Measurements from ENCODE around the gene AP4B1. TPM values are rescaled to one million over a fixed set of nuclear protein-coding genes. Genes with fewer than 3 reads are reported as not detected.
"Not testable (repeated sequence)": the region's sequence is repeated elsewhere in the genome, so short reads cannot be mapped to it uniquely, and the experiment has no call there.

Gene AP4B1
- total RNA-seq = 10 to 100 TPM; 58.9 to 71.6 TPM

DNA sequence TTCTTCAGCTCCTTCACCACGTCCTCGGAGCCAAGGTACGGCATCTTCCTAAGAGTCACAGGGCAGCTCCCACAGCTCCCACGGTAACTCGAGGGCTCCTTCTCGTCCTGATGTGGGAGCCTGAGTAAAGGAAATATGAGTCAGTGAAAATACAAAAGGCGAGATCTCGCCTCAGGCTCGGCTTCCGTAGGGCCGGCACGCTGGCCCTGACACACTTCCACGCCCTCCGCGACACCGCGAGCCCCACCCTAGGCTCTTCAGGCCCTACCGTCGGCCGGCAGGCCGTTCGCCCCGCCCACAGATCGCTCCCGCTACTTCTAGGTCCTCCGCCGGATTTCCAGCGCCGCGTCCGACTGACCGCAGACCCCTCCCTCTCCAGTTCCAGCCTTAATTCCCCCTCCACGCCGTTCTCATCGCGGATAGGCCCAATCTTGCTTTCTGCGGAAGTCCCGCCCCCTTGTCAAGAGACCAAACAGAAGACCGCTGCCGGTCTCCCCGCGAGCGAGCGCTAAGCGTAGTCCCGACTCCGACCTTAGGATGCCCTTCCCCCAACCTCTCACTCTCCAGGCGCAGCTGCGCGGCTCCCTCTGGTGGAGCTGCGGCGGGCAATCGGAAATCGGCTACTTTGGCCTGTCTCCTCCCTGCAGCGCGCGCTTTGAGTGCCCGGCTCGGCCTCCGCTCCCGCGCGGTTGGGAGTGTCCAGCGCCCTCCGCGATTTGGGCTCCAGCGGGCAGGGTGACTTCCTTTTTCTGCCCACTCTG is at the start of gene AP4B1, which contains the start of gene DCLRE1B:
AP4B1 (minus strand) TSS at position 126 of the 761 bp plus-strand sequence; CDS start at position 44, 82 bp downstream.
DCLRE1B (plus strand) TSS at position 653 of the 761 bp plus-strand sequence. CDS start 261 bp downstream, outside the sequence.
- H3K36me3 Mint-ChIP-seq = peaks cover 35 to 52% of the 10 kb centered on the region in 2 donors
- ATAC-seq (peak; percentile 89 to 92), DNase-seq (ENCODE audit: low spot score in 2 of 2) (peak; percentile 96 to 99)
- no peaks in the 10 kb centered on the region for H3K9me3 Mint-ChIP-seq
- peak within 1 kb of the TSS; percentile 92 to 99 for H3K27ac Mint-ChIP-seq

DNA sequence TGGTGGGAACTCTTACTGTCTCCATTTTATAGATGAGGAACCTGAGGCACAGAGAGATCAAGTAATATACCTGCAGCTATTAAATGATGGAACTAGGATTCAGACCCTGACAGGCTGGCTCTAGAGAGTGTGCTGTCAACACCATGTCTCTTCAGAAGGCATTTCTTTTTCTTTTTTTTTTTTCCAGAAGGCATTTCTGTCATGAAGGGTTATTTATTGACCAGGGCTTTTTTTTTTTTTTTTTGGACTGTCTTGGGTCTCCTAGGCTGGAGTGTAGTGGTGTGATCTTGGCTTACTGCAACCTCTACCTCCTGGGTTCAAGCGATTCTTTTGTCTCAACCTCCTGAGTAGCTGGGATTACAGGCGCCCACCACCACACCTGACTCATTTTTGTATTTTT is 47.1 kb upstream of the AP4B1 start:
- ATAC-seq (no peak), DNase-seq (ENCODE audit: low spot score in 2 of 2) (no peak)
- Mint-ChIP-seq H3K9me3 (no peaks in the 10 kb centered on the region), H3K36me3 (peaks cover 5 to 26% of the 10 kb centered on the region in 2 donors), H3K27ac (no peak overlapping the region)

DNA sequence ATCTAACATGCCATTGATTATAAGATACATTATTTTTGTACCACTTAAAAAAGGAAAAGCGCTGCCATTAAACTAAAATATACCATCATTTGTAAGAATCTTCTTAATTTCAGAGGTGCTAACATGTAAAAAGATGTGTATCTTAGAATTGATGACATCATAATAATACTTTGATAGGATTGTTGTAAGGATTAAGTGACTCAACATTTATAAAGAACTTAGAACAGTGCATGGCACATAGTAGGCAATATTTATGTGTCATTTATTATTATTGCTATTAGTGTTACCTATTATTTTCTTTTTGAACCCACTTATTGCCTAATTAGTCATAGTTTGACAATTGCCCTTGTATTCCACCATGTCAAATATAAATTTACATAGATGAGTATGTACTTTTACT is 46.3 kb upstream of the AP4B1 start:
- H3K36me3 Mint-ChIP-seq = peaks cover 5 to 20% of the 10 kb centered on the region in 2 donors
- DNase-seq (ENCODE audit: low spot score in 2 of 2) = no peak
- ATAC-seq = peak in 1 of 2 donors; percentile 32
- no peaks in the 10 kb centered on the region for H3K9me3 Mint-ChIP-seq
- H3K27ac Mint-ChIP-seq = no peak overlapping the region

DNA sequence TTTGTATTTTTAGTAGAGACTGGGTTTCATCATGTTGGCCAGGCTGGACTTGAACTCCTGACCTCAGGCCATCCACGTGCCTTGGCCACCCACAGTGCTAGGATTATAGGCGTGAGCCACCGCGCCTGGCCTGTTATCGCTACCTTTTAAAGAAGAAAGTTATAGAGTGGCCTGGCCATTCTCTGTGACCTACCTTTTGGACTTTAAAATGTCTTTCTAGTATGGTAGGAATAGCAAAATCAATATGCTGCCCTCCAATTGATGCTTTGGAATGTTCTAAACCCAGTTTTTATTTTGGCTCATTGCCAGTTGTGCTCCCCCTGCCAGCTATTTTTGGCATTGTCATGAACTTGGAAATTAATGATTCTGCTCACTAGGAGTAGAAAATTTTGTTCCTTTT is 44.4 kb upstream of the AP4B1 start:
- ATAC-seq (no peak), DNase-seq (ENCODE audit: low spot score in 2 of 2) (no peak)
- Mint-ChIP-seq H3K9me3 (no peaks in the 10 kb centered on the region), H3K36me3 (peaks cover 4 to 24% of the 10 kb centered on the region in 2 donors), H3K27ac (peak overlapping the region; percentile 84 to 87)

DNA sequence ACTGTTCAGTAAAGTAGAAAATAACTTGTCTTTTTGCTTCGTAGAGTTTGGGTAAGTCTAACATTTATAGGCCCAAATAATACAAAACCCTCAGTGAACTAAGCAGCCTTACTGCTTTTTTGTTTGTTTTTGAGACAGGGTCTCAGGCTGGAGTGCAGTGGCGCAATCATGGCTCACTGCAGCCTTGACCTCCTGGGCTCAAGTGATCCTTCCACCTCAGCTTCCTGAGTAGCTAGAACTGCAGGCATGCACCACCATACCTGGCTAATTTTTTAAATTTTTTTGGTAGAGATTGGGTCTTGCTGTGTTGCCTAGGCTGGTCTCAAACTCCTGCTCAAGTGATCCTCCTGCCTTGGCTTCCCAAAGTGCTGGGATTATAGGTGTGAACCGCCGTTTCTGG is 43.6 kb upstream of the AP4B1 start:
- ATAC-seq; DNase-seq (ENCODE audit: low spot score in 2 of 2); H3K9me3 Mint-ChIP-seq: not testable (repeated sequence)
- peaks cover 7 to 27% of the 10 kb centered on the region in 2 donors for H3K36me3 Mint-ChIP-seq
- H3K27ac Mint-ChIP-seq = peak overlapping the region; percentile 84 to 87

DNA sequence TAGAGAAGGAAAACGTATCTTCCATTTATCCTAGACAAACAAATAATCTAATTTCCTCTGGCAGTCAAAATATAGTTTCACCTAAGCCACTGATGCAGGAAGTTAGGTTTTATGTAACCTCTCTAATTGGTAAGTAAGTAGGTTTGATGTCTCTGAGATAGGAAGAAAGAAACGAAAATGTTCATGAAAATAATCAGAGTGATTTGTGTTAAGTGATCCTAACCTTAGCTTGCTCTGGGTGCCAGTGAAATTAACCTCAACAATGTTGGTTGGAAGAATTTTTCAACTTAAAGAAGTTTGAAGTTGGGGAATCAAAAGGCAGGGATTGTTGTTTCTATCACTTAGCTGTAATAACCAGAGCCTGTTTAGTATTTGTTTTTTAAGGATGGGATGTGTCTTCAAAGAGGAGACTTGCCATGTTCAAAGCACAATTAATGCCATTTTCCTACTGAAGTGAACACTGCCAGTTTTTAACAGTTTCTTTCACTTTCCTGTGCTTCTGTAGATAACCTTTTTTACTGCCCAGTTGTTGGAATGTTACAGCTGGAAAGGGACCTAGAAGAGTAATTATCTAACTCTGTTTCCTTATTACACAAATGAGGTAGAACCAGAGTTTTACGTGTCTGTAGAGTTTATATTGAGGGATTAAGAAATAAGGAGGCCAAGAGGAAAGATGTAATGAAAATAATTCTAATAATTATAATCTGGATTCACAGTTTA is 42.9 kb upstream of the AP4B1 start:
- DNase-seq (ENCODE audit: low spot score in 2 of 2) = no peak
- H3K9me3 Mint-ChIP-seq = peaks cover 0 to 3% of the 10 kb centered on the region in 2 donors
- peak; percentile 15 to 32 for ATAC-seq
- H3K27ac Mint-ChIP-seq = peak overlapping the region; percentile 81 to 87
- H3K36me3 Mint-ChIP-seq = peaks cover 8 to 30% of the 10 kb centered on the region in 2 donors

DNA sequence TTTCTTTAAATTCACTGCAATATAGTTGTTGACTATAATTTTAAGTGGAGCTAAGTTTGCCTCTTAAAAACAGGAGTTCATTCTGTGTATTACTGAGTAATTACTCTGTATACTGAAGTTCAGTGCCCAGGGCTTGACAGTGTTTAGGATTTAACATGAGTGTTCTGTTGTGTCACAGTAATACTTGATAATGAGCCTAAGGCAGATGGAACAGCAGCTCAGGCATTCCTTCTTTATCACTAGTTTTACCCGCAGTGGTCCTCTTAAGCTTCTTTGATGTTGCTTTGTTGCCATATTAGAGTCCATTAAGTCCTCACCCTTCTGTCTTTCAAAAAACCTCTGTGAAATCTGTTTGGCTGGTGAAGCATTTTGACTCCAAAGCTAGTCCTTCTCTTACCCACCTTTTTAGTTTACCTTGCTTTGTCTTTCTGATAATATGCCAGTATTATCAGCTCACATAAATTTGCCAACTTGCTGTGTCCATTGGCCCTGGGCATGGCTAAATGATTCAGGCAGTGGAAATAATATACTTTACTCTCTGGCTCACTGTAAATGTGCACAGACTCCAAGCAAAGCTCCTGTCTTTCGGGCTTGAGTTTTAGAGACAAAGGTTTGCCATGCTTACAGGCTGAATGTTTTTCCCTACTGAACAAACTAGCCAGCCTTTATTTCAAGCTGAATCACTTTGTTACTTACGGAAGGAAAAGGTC is 42.2 kb upstream of the AP4B1 start:
- peaks cover 0 to 3% of the 10 kb centered on the region in 2 donors for H3K9me3 Mint-ChIP-seq
- H3K27ac Mint-ChIP-seq = peak overlapping the region in 1 of 2 donors; percentile 87
- DNase-seq (ENCODE audit: low spot score in 2 of 2) (no peak), ATAC-seq (peak; percentile 42 to 63)
- peaks cover 8 to 30% of the 10 kb centered on the region in 2 donors for H3K36me3 Mint-ChIP-seq

DNA sequence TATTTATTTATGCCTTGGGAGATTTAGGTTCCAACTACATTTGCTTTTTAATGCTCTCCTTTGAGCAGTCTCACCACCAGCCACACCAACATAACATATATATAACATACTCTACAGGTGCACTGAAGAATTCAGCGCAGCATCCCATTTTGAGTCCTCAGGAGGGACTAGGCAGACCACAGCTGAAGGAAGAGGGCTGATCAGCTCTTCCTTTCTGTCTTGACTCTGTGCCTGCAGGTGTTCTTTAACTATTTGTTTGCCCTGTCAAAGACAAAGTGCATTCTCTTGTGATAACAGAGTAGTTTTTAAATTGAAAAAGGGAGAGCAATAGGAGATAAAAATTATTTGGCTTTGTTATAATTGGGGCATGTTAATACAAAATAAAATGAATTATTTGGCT is 41.5 kb upstream of the AP4B1 start:
- peak in 1 of 2 donors; percentile 54 for ATAC-seq
- peak overlapping the region; percentile 69 to 87 for H3K27ac Mint-ChIP-seq
- peaks cover 8 to 24% of the 10 kb centered on the region in 2 donors for H3K36me3 Mint-ChIP-seq
- DNase-seq (ENCODE audit: low spot score in 2 of 2) = no peak
- H3K9me3 Mint-ChIP-seq = peaks cover 0 to 3% of the 10 kb centered on the region in 2 donors

DNA sequence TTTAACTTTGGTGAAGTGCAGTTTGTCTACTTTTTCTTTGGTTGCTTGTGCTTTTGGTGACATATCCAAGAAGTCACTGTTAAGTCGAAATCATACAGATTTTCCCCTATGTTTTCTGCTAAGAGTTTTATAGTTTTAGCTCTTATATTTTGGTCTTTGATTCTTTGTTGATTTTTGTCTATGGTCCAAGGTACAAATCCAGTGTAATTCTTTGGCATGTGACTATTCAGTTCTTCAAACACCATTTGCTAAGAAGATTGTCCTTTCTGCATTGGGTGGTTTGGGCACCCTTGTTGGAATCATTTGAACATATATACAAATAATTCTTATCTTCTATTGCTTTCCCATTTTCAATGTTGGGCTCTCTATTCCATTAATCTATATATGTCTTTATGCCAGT is 40.7 kb upstream of the AP4B1 start:
- ATAC-seq (no peak), DNase-seq (ENCODE audit: low spot score in 2 of 2) (no peak)
- H3K27ac Mint-ChIP-seq = no peak overlapping the region
- peaks cover 11 to 29% of the 10 kb centered on the region in 2 donors for H3K36me3 Mint-ChIP-seq
- peaks cover 0 to 3% of the 10 kb centered on the region in 2 donors for H3K9me3 Mint-ChIP-seq

DNA sequence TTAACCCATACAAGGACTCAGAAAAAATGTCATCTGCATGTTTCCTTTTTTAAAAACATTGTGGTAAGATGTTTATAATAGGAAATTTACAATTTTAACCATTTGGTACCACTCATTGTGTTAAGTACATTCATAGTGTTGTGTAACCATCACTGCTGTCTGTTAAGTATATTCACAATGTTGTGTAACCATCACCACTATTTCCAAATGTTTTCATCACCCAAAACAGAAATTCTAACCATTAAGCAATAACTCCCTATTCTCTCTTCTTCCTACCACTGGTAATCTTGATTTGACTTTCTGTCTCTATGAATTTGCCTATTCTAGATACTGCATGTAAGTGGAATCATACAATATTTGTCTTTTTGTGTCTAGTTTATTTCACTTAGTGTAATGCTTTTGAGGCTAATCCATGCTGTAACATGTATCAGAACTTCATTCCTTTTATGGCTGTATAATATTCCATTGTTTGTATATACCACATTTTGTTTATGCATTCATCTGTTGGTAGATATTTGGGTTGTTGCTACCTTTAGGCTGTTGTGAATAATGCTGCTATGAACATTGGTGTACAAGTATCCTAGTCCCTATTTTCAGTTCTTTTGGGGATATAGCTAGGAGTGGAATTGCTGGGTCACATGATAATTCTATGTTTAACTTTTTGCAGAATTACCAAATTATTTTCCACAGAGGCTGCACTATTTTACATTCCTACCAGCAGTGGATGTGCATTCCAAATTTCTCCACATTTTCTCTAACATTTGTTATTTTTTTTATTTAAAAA is 38.6 kb upstream of the AP4B1 start:
- peaks cover 13 to 25% of the 10 kb centered on the region in 2 donors for H3K36me3 Mint-ChIP-seq
- ATAC-seq = no peak
- H3K27ac Mint-ChIP-seq = peak overlapping the region in 1 of 2 donors; percentile 2
- peaks cover 0 to 3% of the 10 kb centered on the region in 2 donors for H3K9me3 Mint-ChIP-seq
- no peak for DNase-seq (ENCODE audit: low spot score in 2 of 2)

DNA sequence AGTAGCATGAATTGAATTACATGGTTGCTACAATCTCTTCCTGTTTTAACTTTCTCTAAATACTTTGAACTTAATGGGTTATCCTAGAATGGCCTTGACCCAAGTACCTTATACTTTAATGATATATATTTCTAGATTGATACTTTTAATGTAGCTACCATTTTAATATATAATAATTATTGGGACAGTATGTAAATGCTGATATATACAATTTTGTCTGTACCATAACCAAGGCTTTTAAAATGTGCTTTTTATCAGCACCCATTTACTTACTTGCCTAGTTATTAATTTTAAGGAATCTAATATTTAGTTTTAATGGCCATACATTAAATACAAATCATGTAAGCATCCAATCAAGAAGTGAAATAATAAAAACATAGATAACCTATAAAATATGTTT is 37.9 kb upstream of the AP4B1 start:
- H3K9me3 Mint-ChIP-seq = peaks cover 0 to 3% of the 10 kb centered on the region in 2 donors
- ATAC-seq = no peak
- H3K27ac Mint-ChIP-seq = no peak overlapping the region
- no peak for DNase-seq (ENCODE audit: low spot score in 2 of 2)
- peaks cover 13 to 27% of the 10 kb centered on the region in 2 donors for H3K36me3 Mint-ChIP-seq

DNA sequence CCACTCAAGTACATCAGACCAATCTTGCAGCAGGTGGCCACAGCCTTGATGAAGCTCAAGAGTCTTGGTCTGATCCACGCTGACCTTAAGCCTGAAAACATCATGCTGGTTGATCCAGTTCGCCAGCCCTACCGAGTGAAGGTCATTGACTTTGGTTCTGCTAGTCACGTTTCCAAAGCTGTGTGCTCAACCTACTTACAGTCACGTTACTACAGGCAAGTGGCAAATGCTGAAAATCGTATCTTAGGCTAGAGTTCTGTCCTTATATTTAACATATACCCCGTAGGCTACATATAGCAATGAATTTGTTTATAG is 36.6 kb upstream of the AP4B1 start:
- peak overlapping the region; percentile 17 to 88 for H3K27ac Mint-ChIP-seq
- H3K36me3 Mint-ChIP-seq = peaks cover 13 to 32% of the 10 kb centered on the region in 2 donors
- no peak for DNase-seq (ENCODE audit: low spot score in 2 of 2)
- ATAC-seq = peak in 1 of 2 donors; percentile 12
- H3K9me3 Mint-ChIP-seq = peaks cover 0 to 3% of the 10 kb centered on the region in 2 donors

DNA sequence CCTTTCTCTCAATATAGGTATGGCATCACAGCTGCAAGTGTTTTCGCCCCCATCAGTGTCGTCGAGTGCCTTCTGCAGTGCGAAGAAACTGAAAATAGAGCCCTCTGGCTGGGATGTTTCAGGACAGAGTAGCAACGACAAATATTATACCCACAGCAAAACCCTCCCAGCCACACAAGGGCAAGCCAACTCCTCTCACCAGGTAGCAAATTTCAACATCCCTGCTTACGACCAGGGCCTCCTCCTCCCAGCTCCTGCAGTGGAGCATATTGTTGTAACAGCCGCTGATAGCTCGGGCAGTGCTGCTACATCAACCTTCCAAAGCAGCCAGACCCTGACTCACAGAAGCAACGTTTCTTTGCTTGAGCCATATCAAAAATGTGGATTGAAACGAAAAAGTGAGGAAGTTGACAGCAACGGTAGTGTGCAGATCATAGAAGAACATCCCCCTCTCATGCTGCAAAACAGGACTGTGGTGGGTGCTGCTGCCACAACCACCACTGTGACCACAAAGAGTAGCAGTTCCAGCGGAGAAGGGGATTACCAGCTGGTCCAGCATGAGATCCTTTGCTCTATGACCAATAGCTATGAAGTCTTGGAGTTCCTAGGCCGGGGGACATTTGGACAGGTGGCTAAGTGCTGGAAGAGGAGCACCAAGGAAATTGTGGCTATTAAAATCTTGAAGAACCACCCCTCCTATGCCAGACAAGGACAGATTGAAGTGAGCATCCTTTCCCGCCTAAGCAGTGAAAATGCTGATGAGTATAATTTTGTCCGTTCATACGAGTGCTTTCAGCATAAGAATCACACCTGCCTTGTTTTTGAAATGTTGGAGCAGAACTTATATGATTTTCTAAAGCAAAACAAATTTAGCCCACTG is 36.0 kb upstream of the AP4B1 start:
- Mint-ChIP-seq H3K27ac (peak overlapping the region; percentile 88 to 96), H3K9me3 (peaks cover 0 to 3% of the 10 kb centered on the region in 2 donors), H3K36me3 (peaks cover 13 to 32% of the 10 kb centered on the region in 2 donors)
- DNase-seq (ENCODE audit: low spot score in 2 of 2) = peak; percentile 54 to 77
- peak; percentile 71 to 92 for ATAC-seq

DNA sequence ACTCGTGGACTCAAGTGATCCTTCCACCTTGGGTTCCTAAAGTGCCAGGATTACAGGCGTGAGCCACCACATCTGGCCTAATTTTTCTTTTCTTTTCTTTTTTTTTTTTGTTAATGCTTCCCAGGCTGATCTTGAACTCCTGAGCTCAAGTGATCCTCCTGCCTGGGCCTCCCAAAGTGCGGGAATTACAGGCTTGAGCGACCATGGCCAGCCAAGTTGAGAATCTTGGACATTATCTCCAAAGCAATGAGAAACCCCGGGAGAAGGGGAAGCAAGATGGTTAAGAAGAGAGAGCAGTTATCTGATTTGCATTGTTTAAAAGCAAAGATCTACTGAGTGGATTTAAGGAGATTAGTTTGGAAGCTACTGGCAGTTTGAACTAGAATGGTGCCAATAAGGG is 33.6 kb upstream of the AP4B1 start:
- Mint-ChIP-seq H3K36me3 (peaks cover 6 to 18% of the 10 kb centered on the region in 2 donors), H3K27ac (peak overlapping the region; percentile 19 to 29), H3K9me3 (peaks cover 0 to 1% of the 10 kb centered on the region in 2 donors)
- no peak for DNase-seq (ENCODE audit: low spot score in 2 of 2)
- no peak for ATAC-seq

DNA sequence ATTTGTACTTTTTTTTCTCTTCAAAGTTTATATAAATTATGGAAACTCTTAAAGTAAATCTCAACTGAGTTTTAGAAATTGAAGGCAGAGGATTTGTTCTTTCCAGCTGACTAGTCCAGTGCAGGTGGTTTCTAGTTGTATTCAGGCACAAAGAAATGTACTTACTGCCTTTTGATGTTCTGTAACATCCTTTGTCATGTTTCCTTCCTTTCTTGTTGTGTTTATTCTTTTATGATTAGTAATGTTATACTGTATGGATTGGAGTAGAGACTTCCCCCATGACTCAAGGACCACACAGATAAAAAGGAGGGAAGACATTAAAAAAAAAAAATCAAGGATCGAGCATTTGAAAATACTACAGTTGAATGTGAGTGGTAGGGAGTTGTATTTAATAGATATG is 32.5 kb upstream of the AP4B1 start:
- DNase-seq (ENCODE audit: low spot score in 2 of 2) (no peak), ATAC-seq (no peak)
- peak overlapping the region; percentile 7 to 29 for H3K27ac Mint-ChIP-seq
- peaks cover 5 to 14% of the 10 kb centered on the region in 2 donors for H3K36me3 Mint-ChIP-seq
- H3K9me3 Mint-ChIP-seq = no peaks in the 10 kb centered on the region

Measured in activated naive CD4-positive, alpha-beta T cell treated with anti-CD3 and anti-CD28 coated beads, Interleukin-2, amount 50 U/mL, for 72 hours (primary cell).